ENCODE results near the gene PRDX5.

GRCh38 chr11:64364911-64365310 lies 47.0 kb downstream of the PRDX5 start:
- TF ChIP-seq FOXM1 (IDR thresholded peaks at IDR 0.05; ENCODE audit: borderline replicate concordance) (no peak), ZNF384 (IDR thresholded peaks at IDR 0.05) (no peak)

All from HEK293T (cell line).